RWPE1 (cell line): ENCODE measurements around the gene ZNF284.
"Not testable (repeated sequence)": the region's sequence is repeated elsewhere in the genome, so short reads cannot be mapped to it uniquely, and the experiment has no call there.

Experiments
- CTCF ChIA-PET: fragments of 350-600 bp; sonication (Branson Sonifier 250); formaldehyde crosslinking; extraction: SDS; loops from one replicate; lab custom pipeline; 2021; lab: Yijun Ruan, JAX
- POLR2A ChIA-PET: fragments of 400-600 bp; formaldehyde crosslinking; extraction: SDS; loops from one replicate; lab custom pipeline; 2020; ENCODE audit warnings: antibody characterized with exemption; ENCODE audit not compliant: low non-redundant PET; lab: Yijun Ruan, JAX
- DNase-seq: peaks from one replicate; pipeline ENCODE4 v3.0.0; 2012; ENCODE audit warnings: low spot score
- H3K27ac ChIP-seq: fragments of 450-650 bp; 2 replicates; pipeline ENCODE4 v1.5.1; 2017
- CTCF ChIP-seq: fragments of 450-650 bp; conservative IDR thresholded peaks from 2 replicates; pipeline ENCODE4 v1.5.1; 2017; ENCODE audit warnings: low read depth, mild to moderate bottlenecking

The ZNF284 gene

GRCh38 chr19:44109458-44109857 lies 37.5 kb downstream of the ZNF284 start:
- TF ChIP-seq CTCF = no peak
- POLR2A ChIA-PET = no interaction called here

GRCh38 chr19:44111910-44112463 lies 40.0 kb downstream of the ZNF284 start:
- ChIA-PET CTCF (no interaction called here), POLR2A (no interaction called here)
- DNase-seq = peak; percentile 4
- no peak overlapping the region for H3K27ac ChIP-seq
- no peak for TF ChIP-seq CTCF

More at GRCh38 chr19:44109458-44109857, 37.5 kb downstream of the ZNF284 start:
- no peak overlapping the region for H3K27ac ChIP-seq
- no peak for DNase-seq
- CTCF ChIA-PET = no interaction called here

- DNase-seq = no peak
- TF ChIP-seq CTCF = no peak
- peak overlapping the region; percentile 78 for H3K27ac ChIP-seq
- CTCF ChIA-PET = no interaction called here
- POLR2A ChIA-PET = no interaction called here
Observed at GRCh38 chr19:44112802-44113137, 40.8 kb downstream of the ZNF284 start.

GRCh38 chr19:44113138-44113783 lies 41.3 kb downstream of the ZNF284 start, which contains the start of gene ZNF225:
Gene ZNF225, plus strand, starts transcription at chr19:44113399. Its CDS starts 2,429 bp downstream, at chr19:44115828.
- peak; percentile 91 for DNase-seq
- H3K27ac ChIP-seq = peak within 1 kb of the TSS; percentile 78
- TF ChIP-seq CTCF = no peak
- CTCF ChIA-PET = no interaction called here
- POLR2A ChIA-PET = no interaction called here

- DNase-seq = peak; percentile 11
- no peak for TF ChIP-seq CTCF
- POLR2A ChIA-PET = no interaction called here
- CTCF ChIA-PET = no interaction called here
- peak overlapping the region; percentile 78 for H3K27ac ChIP-seq
Observed at GRCh38 chr19:44113784-44114390, 41.9 kb downstream of the ZNF284 start.

- CTCF ChIA-PET = interaction anchor here (0.9 kb wide), 1 partner anchor 450 kb away, joined by 3 read pairs; no protein-coding TSS in a partner anchor
- POLR2A ChIA-PET, DNase-seq, H3K27ac ChIP-seq: not testable (repeated sequence)
Observed at GRCh38 chr19:44121162-44121561, 49.2 kb downstream of the ZNF284 start.

GRCh38 chr19:44131955-44132354 lies 60.0 kb downstream of the ZNF284 start:
- CTCF ChIA-PET = no interaction called here
- POLR2A ChIA-PET = no interaction called here
- TF ChIP-seq CTCF = no peak

More at GRCh38 chr19:44131955-44132354, 60.0 kb downstream of the ZNF284 start:
- no peak for DNase-seq
- no peak overlapping the region for H3K27ac ChIP-seq
